IMR-90 (cell line): Measurements from ENCODE around the gene KDM6B. TPM values are rescaled to one million over a fixed set of nuclear protein-coding genes. Genes with fewer than 3 reads are reported as not detected.

ENCODE experiments used
- ATAC-seq: fragments of 200-7000 bp; cut with Tn5 transposase; 2 replicates; pipeline ENCODE4 v1.9.1; 2020; ENCODE audit warnings: low read depth, mild to moderate bottlenecking, moderate library complexity
- BruUV-seq: library from RNA; stranded (reverse); fragments of 400-500 nt; replicated peaks from 2 replicates; lab custom pipeline; 2021; lab: Mats Ljungman, UMichigan
- CTCF ChIA-PET: fragments of 300-600 bp; formaldehyde crosslinking; extraction: SDS; loops from one replicate; lab custom pipeline; 2021; ENCODE audit warnings: antibody characterized with exemption; lab: Yijun Ruan, JAX
- POLR2A ChIA-PET: fragments of 300-600 bp; sonication (Branson Sonifier 250); formaldehyde crosslinking; loops from one replicate; lab custom pipeline; 2022; ENCODE audit warnings: antibody characterized with exemption; ENCODE audit not compliant: unreplicated experiment; lab: Charles Lee
- DNase-seq: peaks from one replicate; pipeline ENCODE4 v3.0.0; 2013
- H2AFZ ChIP-seq: replicated peaks from 2 replicates; pipeline ENCODE3; 2013; ENCODE audit warnings: low read length, mild to moderate bottlenecking; ENCODE audit not compliant: poor library complexity
- H2AK5ac ChIP-seq: 2 replicates; pipeline ENCODE4 v1.6.1; 2013; ENCODE audit warnings: low read depth, low read length, inconsistent platforms
- H2AK9ac ChIP-seq: replicated peaks from 2 replicates; pipeline ENCODE3; 2013; ENCODE audit warnings: mild to moderate bottlenecking, low read depth, low read length, moderate library complexity; ENCODE audit not compliant: poor library complexity
- H2BK120ac ChIP-seq: 2 replicates; pipeline ENCODE4 v1.6.1; 2013; ENCODE audit warnings: low read depth, low read length, inconsistent platforms
- H2BK15ac ChIP-seq: 3 replicates; pipeline ENCODE4 v1.6.1; 2013; ENCODE audit warnings: low read depth, low read length, inconsistent platforms
- H2BK20ac ChIP-seq: 2 replicates; pipeline ENCODE4 v1.6.1; 2013; ENCODE audit warnings: low read depth, mild to moderate bottlenecking, inconsistent platforms, low read length, moderate library complexity
- H2BK5ac ChIP-seq: 2 replicates; pipeline ENCODE4 v1.6.1; 2013; ENCODE audit warnings: mild to moderate bottlenecking, low read depth, low read length, inconsistent platforms; ENCODE audit not compliant: poor library complexity, severe bottlenecking
- H3K14ac ChIP-seq: replicated peaks from 2 replicates; pipeline ENCODE4 v1.6.1; 2013; ENCODE audit warnings: low read depth, low read length, inconsistent platforms
- H3K18ac ChIP-seq: 2 replicates; pipeline ENCODE4 v1.6.1; 2013; ENCODE audit warnings: low read depth, low read length, control low read depth
- H3K23ac ChIP-seq: 2 replicates; pipeline ENCODE4 v1.6.1; 2013; ENCODE audit warnings: low read depth, low read length, inconsistent platforms
- H3K27ac ChIP-seq: 2 replicates; pipeline ENCODE4 v1.5.1; 2013; ENCODE audit warnings: mild to moderate bottlenecking, control low read depth, low read length; ENCODE audit not compliant: insufficient read depth
- H3K27me3 ChIP-seq: 2 replicates; pipeline ENCODE4 v1.6.1; 2013; ENCODE audit warnings: low read length; ENCODE audit not compliant: control insufficient read depth, insufficient read depth
- H3K36me3 ChIP-seq: 2 replicates; pipeline ENCODE4 v1.6.1; 2013; ENCODE audit warnings: low read length, mixed read lengths; ENCODE audit not compliant: control insufficient read depth, insufficient read depth
- H3K4ac ChIP-seq: 2 replicates; pipeline ENCODE4 v1.6.1; 2013; ENCODE audit warnings: low read depth, low read length, inconsistent platforms
- H3K4me1 ChIP-seq: 2 replicates; pipeline ENCODE4 v1.6.1; 2013; ENCODE audit warnings: low read length, mixed read lengths; ENCODE audit not compliant: control insufficient read depth, insufficient read depth
- H3K4me2 ChIP-seq: 2 replicates; pipeline ENCODE4 v1.6.1; 2013; ENCODE audit warnings: low read depth, mild to moderate bottlenecking, control low read depth, low read length, moderate library complexity
- H3K4me3 ChIP-seq: 2 replicates; pipeline ENCODE4 v1.5.1; 2013; ENCODE audit warnings: low read depth, mild to moderate bottlenecking, control low read depth, low read length, moderate library complexity; ENCODE audit not compliant: insufficient read depth
- H3K56ac ChIP-seq: 2 replicates; pipeline ENCODE4 v1.6.1; 2013; ENCODE audit warnings: low read length, inconsistent platforms; ENCODE audit not compliant: insufficient read depth; ENCODE audit errors: extremely low read depth
- H3K79me1 ChIP-seq, 2 experiments: 2 replicates each; pipeline ENCODE4 v1.6.1; 2013; ENCODE audit warnings: low read length in 2 of 2, inconsistent platforms in 1 of 2, low read depth in 1 of 2
- H3K9ac ChIP-seq: 2 replicates; pipeline ENCODE4 v1.6.1; 2013; ENCODE audit warnings: low read depth, low read length, control low read depth
- H3K9me1 ChIP-seq: 2 replicates; pipeline ENCODE4 v1.6.1; 2013; ENCODE audit warnings: low read length, inconsistent platforms; ENCODE audit not compliant: insufficient read depth
- H3K9me3 ChIP-seq: 2 replicates; pipeline ENCODE4 v1.6.1; 2013; ENCODE audit warnings: low read length; ENCODE audit not compliant: control insufficient read depth, insufficient read depth
- H4K20me1 ChIP-seq: 2 replicates; pipeline ENCODE4 v1.6.1; 2013; ENCODE audit warnings: low read length, inconsistent platforms; ENCODE audit not compliant: insufficient read depth
- H4K5ac ChIP-seq: 2 replicates; pipeline ENCODE4 v1.6.1; 2013; ENCODE audit warnings: mild to moderate bottlenecking, low read depth, low read length, control low read depth
- H4K8ac ChIP-seq, 2 experiments: 2 replicates each; pipeline ENCODE4 v1.6.1; 2013; ENCODE audit warnings: low read depth in 2 of 2, low read length in 2 of 2, control low read depth in 1 of 2, inconsistent platforms in 1 of 2
- H4K91ac ChIP-seq: 2 replicates; pipeline ENCODE4 v1.6.1; 2013; ENCODE audit warnings: low read depth, low read length, inconsistent platforms; ENCODE audit not compliant: insufficient read depth
- BHLHE40 ChIP-seq: fragments of 150-350 bp; IDR thresholded peaks from 2 replicates; pipeline ENCODE4 v1.6.1; 2016; ENCODE audit warnings: mild to moderate bottlenecking, low read depth, low read length
- CHD1 ChIP-seq: IDR thresholded peaks from 2 replicates; pipeline ENCODE4 v1.6.1; 2012; ENCODE audit warnings: low read depth, low read length, improper control_type of control experiment
- MAFK ChIP-seq: IDR thresholded peaks from 2 replicates; pipeline ENCODE4 v1.6.1; 2012; ENCODE audit warnings: low read depth, low read length, improper control_type of control experiment
- RAD21 ChIP-seq: IDR thresholded peaks from 2 replicates; pipeline ENCODE4 v1.6.1; 2012; ENCODE audit warnings: low read length, improper control_type of control experiment
- RCOR1 ChIP-seq: IDR thresholded peaks from 2 replicates; pipeline ENCODE4 v1.6.1; 2012; ENCODE audit warnings: mild to moderate bottlenecking, low read length, improper control_type of control experiment; ENCODE audit not compliant: insufficient replicate concordance
- WGBS, 2 experiments: methylation state at CpG; one replicate each; pipeline versions ENCODE4 v1.1.5 to v1.1.7; 2013; ENCODE audit warnings: missing lambda C conversion rate in 2 of 2; ENCODE audit not compliant: insufficient read length in 1 of 2; ENCODE audit errors: extremely low coverage in 2 of 2; 5-methylcytosine and 5-hydroxymethylcytosine counted together
- dilution Hi-C: fragments of 300-500 bp; cut with HindIII; formaldehyde crosslinking; loops from one replicate; pipeline ENCODE4 v1.14.3; 2018; ENCODE audit warnings: low sequenced_read_pairs; ENCODE audit not compliant: unreplicated experiment
- in situ Hi-C: fragments of 300-500 bp; cut with MboI; formaldehyde crosslinking; loops from 3 replicates; pipeline ENCODE4 v1.14.3; 2019; ENCODE audit warnings: low sequenced_read_pairs, inconsistent platforms, mixed read lengths
- intact Hi-C: fragments of 100-400 bp; cut with micrococcal nuclease; formaldehyde crosslinking; loops from 2 replicates; pipeline ENCODE4 v1.10.0; 2022
- polyA plus RNA-seq, 3 experiments: library from polyadenylated mRNA; depleted of rRNA; stranded (reverse); fragments of >200 nt; gene quantifications; 2 replicates each; pipeline ENCODE4 v1.2.3, GENCODE V29; 2012; ENCODE audit warnings: low replicate concordance in 1 of 3
- total RNA-seq: library from RNA; depleted of rRNA; stranded (reverse); fragments of >200 nt; gene quantifications from 2 replicates; pipeline ENCODE4 v1.2.3, GENCODE V29; 2012
- TF ChIP-seq, protein P1 (sequence below): fragments of 150-350 bp; IDR thresholded peaks from 2 replicates; pipeline ENCODE4 v1.6.1; 2017; ENCODE audit warnings: mild to moderate bottlenecking, antibody characterized with exemption, low read length, low read depth
- TF ChIP-seq, protein P2 (sequence below): conservative IDR thresholded peaks from 2 replicates; pipeline ENCODE4 v1.5.1; 2012; ENCODE audit warnings: mild to moderate bottlenecking, low read depth, low read length, improper control_type of control experiment

Gene KDM6B
- total and polyA plus RNA-seq, 2 of the 4 experiments (the other 2 are of a cell fraction): 0.72 to 3.5 TPM

DNA sequence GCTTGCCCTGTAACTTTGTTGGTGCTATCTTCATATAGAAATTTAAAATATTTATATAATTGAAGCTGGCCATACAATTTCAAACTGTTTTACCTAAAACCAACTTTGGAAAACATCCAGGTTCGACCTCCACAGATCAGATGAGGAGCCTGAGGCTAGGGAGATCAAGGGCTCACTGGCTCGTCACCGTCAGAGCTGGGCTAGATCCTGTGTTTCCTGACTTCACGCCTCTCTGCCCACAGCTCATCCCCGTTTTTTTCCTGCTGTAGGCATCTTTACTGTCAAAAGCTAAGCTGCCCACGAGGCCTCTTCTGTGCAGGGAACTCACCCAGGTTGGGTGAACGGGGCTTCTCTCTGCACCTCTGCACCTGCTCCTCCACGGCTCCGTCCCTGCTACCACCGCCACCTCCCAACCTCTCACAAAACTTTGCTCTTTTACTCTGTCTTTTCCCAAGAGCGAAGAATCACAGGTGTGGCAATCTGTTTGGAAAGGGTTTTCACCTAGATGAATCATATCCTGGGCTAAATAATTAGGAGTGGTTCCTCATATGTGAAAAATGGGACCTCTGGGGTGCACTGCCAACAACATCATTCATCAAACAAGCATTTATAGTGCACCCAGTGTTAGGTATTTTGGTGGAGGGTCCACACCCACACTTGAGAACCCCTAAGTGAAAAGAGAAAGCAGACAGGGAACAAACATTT, 24.8 kb upstream of the KDM6B start:
- no peaks in the 10 kb centered on the region; the same call in 1 of the 2 replicates for H3K4me1 ChIP-seq
- H3K27ac ChIP-seq: no peak overlapping the region
- dilution Hi-C loops (no loop called here), intact Hi-C loops (no loop called here), in situ Hi-C loops (no loop called here)
- H2AFZ ChIP-seq: no peak overlapping the region
- H2AK5ac ChIP-seq: no peak overlapping the region
- CTCF ChIA-PET: interaction anchor here (0.5 kb wide), 1 partner anchor 180 kb away, joined by 5 read pairs; no protein-coding TSS in a partner anchor
- H4K91ac ChIP-seq: no peak overlapping the region
- no peak overlapping the region for H2BK20ac ChIP-seq
- H4K20me1 ChIP-seq: no peaks in the 10 kb centered on the region
- no peaks in the 10 kb centered on the region for H3K9me3 ChIP-seq
- no peak overlapping the region for H4K5ac ChIP-seq
- H4K8ac ChIP-seq: no peak overlapping the region
- ATAC-seq: no peak
- TF ChIP-seq, protein P1, sequence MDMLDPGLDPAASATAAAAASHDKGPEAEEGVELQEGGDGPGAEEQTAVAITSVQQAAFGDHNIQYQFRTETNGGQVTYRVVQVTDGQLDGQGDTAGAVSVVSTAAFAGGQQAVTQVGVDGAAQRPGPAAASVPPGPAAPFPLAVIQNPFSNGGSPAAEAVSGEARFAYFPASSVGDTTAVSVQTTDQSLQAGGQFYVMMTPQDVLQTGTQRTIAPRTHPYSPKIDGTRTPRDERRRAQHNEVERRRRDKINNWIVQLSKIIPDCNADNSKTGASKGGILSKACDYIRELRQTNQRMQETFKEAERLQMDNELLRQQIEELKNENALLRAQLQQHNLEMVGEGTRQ: no peak
- TF ChIP-seq BHLHE40: no peak
- no peak for TF ChIP-seq CHD1
- TF ChIP-seq, protein P2, sequence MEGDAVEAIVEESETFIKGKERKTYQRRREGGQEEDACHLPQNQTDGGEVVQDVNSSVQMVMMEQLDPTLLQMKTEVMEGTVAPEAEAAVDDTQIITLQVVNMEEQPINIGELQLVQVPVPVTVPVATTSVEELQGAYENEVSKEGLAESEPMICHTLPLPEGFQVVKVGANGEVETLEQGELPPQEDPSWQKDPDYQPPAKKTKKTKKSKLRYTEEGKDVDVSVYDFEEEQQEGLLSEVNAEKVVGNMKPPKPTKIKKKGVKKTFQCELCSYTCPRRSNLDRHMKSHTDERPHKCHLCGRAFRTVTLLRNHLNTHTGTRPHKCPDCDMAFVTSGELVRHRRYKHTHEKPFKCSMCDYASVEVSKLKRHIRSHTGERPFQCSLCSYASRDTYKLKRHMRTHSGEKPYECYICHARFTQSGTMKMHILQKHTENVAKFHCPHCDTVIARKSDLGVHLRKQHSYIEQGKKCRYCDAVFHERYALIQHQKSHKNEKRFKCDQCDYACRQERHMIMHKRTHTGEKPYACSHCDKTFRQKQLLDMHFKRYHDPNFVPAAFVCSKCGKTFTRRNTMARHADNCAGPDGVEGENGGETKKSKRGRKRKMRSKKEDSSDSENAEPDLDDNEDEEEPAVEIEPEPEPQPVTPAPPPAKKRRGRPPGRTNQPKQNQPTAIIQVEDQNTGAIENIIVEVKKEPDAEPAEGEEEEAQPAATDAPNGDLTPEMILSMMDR: no peak
- TF ChIP-seq RAD21: no peak
- TF ChIP-seq MAFK: no peak
- TF ChIP-seq RCOR1: no peak
- no peak overlapping the region for H2AK9ac ChIP-seq
- H2BK120ac ChIP-seq: no peak overlapping the region
- H2BK5ac ChIP-seq: no peak overlapping the region
- no peak overlapping the region for H3K4ac ChIP-seq
- no peaks in the 10 kb centered on the region for H3K79me1 ChIP-seq
- H3K23ac ChIP-seq: no peak overlapping the region
- H3K4me3 ChIP-seq: no peak overlapping the region
- H2BK15ac ChIP-seq: no peak overlapping the region
- BruUV-seq: no TSS peak
- no peak overlapping the region for H3K18ac ChIP-seq
- DNase-seq: no peak
- no peak overlapping the region for H3K56ac ChIP-seq
- no peak overlapping the region for H3K9ac ChIP-seq
- H3K9me1 ChIP-seq: no peaks in the 10 kb centered on the region
- WGBS, 2 experiments: 48% methylated on average over 2 of the region's 11 CpGs; no CpG with 5 or more reads in 1 of the 2 experiments
- H3K27me3 ChIP-seq: peaks cover 17% of the 10 kb centered on the region
- no peaks in the 10 kb centered on the region for H3K36me3 ChIP-seq
- H3K4me2 ChIP-seq: no peak overlapping the region
- POLR2A ChIA-PET: no interaction called here
- no peak overlapping the region for H3K14ac ChIP-seq
